ACHN (cell line): Measurements from ENCODE around the gene FAM13C.
"Not testable (repeated sequence)": the region's sequence is repeated elsewhere in the genome, so short reads cannot be mapped to it uniquely, and the experiment has no call there.

ENCODE experiments used
- DNase-seq: peaks from one replicate; pipeline ENCODE4 v3.0.0-alpha.2; 2015
- in situ Hi-C: cut with HindIII; loops from 2 replicates; pipeline ENCODE4 v1.10.0; 2017; ENCODE audit warnings: low sequenced_read_pairs, low pct_ligation_motif_present, low pct_unique_long_range_greater_than_20kb

FAM13C gene

DNA sequence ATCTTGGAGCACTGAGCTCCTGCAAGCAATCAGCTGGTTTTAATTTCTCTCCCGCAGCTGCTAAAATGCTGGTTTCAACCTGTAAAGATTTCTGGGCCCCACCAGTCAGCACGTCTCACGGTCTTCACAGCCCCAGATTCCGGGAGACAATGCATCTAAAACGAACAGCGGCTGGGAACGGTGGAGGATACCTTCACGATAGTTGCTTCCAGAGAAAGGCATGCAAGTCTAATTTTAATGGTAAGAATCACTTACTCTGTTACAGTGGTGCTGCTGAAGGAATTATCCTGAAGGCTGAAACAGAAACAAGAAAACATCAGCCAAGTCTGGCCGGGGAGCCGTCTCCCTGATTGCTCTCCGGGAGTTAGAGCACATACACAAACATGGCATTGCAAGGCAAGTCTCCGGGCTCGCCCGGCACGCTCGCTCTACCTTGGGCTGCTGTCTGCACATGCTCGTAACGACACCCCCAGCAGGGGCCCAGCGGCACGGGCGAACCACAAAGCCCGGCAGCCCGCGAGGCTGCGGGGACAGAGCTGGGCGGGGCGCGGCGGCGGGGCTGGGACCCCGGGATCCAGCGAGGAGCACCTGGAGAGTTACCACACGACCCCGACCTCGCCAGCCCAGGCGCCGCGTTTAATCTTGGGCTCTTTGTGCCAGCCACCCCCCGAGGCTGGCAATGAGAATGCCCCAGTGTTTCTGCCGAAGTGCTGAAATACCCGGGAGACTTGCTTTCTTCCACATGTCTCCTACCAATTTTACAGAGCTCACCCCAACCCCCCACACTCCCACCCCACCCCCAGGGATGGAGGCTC is at the start of gene FAM13C:
FAM13C (minus strand) TSS at position 406 of the 815 bp plus-strand sequence; CDS start at position 317, 89 bp downstream.
- in situ Hi-C loops, result no loop called here
- peak; percentile 28 for DNase-seq

DNA sequence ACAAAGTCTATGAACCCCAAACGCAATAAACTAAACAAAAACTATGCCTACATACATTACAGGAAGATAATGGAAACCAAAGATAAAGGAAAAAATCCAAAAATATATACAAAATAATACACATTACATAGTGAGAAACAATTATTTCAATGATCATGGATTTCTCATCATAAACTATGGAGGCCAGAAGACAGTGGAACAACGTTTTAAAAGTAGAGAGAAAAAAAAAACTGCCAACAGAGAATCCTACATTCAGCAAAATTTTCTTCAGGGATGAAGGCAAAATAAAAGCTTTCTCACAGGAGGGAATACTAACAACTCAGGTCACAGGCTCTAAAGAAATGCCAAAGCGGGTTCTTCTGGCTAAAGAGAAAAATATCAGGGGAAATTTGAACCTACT is 42.9 kb upstream of the FAM13C start:
- in situ Hi-C loops, result no loop called here

DNA sequence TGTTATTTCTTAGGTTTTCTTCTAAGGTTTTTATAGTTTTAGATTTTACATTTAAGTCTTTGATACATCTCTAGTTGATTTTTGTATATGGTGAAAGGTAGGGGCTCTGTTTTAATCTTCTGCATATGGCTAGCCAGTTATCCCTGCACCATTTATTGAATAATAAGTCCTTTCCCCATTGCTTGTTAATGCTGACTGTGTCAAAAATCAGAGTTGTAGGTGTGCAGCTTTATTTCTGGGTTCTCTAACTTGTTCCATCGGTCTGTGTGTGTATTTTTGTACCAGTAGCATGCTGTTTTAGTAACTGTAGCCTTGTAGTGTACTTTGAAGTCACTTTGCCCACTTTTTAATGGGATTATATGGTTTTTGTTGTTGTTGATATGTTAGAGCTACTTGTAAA is 37.9 kb upstream of the FAM13C start:
- DNase-seq, result no peak
- in situ Hi-C loops, result no loop called here

More for the DNA sequence above, 42.9 kb upstream of the FAM13C start:
- DNase-seq, result no peak

DNA sequence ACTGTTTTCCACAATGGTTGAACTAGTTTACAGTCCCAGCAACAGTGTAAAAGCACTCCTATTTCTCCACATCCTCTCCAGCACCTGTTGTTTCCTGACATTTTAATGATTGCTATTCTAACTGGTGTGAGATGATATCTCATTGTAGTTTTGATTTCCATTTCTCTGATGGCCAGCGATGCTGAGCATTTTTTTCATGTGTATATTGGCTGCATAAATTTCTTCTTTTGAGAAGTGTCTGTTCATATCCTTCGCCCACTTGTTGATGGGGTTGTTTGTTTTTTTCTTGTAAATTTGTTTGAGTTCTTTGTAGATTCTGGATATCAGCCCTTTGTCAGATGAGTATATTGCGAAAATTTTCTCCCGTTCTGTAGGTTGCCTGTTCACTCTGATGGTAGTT is 37.0 kb upstream of the FAM13C start:
- in situ Hi-C loops, DNase-seq: not testable (repeated sequence)

DNA sequence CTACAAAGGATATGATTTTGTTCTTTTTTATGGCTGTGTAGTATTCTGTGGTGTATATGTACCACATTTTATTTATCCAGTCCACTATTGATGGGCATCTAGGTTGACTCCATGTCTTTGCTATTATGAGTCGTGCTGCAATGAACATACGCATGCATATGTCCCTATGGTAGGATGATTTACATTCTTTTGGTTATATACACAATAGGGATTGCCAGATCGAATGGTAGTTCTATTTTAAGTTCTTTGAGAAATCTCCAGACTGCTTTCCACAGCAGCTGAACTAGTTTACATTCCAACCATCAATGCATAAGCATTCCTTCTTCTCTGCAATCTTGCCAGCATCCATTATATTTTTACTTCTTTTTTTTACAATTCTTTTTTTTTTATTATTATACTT is 35.6 kb upstream of the FAM13C start:
- no peak for DNase-seq
- in situ Hi-C loops, result no loop called here

DNA sequence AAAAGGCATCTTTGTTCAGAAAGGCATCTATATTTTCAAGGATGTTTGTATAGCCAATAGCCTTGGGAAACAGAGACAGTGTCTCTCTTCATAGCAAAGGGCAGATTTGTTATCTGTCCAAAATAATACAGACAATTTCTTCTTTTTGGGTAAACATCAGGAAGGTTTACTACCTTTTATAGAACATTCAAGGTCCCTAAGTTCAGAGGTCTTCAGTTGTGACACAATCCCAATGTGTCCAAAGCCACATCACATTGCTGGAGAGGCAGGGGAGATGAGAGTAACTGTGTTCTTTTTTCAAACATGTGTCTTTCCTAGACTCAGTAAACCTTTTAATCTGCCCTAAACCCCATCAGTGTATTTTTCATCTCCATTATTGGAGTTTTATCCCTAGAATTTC is 33.6 kb upstream of the FAM13C start:
- in situ Hi-C loops, result no loop called here
- DNase-seq, result no peak

DNA sequence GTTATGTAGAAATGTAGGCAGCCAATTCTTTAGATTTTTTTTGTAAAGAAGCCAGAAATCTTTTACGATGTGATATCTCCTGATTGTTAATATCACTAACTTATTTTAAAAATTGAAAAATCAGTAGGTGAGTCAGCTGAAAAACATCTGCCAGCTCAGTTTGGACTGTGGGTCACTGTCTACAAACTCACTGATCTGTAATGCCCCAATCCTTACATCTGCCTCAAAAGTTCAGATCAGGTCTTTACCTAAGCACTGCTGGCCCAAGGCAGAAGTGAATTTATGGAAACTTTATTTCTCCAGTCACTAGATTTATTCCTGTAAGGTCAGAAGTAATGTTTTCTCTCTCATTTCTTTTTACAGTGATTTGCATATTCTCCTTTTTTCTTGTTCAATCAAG is 31.0 kb upstream of the FAM13C start:
- DNase-seq, result no peak
- in situ Hi-C loops, result no loop called here

DNA sequence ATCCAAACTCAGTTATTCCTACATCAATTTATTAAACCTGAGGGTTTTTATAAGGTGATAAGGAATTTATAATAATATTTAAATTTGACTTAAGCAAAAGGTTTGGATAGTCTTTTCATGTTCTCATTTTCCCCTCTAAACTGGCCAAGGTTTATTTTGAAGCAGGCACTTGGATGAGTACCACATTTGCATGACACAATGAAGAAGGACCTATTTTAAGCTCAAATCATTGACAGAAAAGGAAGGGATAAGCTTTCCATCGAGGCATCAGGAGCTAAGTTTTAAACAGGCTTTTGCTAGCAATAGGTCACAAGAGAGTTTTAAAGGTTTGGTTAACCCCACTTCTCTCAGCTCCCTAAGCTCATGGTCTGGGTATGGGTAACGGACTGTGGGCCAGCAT is 28.7 kb upstream of the FAM13C start:
- no peak for DNase-seq
- in situ Hi-C loops, result no loop called here

DNA sequence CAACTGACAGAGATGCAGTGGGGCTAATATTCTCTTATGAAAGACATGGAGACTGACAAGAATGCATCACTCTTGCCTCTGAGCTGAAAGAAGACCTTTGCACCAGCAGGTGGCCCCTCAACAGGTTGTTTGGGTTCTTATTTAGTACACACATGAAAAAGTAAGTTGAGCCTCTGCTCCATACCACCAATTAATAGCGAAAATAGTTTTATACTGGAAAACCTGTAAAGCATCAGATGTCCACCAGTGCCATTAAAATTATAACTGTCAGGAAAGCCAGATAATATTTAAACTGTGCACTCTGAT is 26.3 kb upstream of the FAM13C start:
- DNase-seq, result peak; percentile 3
- in situ Hi-C loops, result no loop called here

DNA sequence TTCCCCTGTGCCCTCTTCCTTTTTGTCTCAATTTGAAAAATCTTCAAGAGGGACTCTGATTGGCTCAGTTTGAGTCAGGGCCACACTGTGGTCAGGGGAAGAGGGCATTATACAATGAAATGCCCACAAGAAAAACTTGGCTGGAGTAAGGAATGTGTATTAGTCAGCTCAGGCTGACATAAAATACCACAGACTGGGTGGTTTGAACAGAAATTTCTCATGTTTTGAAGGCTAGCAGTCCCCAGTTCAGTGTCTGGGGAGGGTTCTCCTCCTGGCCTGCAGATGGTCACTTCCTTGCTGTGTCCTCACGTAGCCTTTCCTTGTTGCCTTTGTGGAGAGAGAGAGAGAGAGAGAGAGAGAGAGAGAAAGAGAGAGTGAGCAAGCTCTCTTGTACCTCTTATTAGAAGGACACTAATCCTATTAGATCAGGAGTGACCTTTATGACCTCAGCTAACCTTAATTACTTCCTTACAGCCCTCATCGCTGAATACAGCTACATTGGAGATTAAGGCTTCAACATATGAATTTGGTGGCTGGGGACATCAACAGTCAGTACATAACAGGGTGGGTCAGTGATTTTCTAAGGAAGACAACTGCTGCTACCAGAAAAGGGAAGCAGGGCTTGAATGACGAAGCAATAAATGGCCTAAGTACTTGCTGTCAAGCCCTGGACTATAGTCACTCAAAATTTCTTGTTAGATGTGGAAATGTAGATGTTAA is 25.8 kb upstream of the FAM13C start:
- in situ Hi-C loops, result no loop called here
- DNase-seq, result peak; percentile 82

DNA sequence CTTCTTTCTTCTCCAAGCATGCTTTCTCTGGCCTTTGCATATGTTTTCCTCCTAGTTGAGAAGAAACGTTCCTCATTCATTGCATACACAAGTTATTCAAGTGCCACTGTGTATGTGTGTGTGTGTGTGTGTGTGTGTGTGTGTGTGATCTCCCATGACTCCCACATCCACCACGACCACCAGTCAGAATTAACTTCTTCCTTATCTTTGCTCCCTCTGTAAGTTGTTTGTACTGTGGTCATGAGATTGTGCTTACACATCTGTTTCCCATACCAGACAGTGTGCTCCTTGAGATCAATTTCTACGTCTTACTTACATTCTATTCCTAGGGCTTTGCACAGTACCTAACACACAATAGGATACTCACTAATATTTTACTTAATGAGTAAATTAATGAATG is 22.4 kb upstream of the FAM13C start:
- DNase-seq, result no peak
- in situ Hi-C loops, result no loop called here

DNA sequence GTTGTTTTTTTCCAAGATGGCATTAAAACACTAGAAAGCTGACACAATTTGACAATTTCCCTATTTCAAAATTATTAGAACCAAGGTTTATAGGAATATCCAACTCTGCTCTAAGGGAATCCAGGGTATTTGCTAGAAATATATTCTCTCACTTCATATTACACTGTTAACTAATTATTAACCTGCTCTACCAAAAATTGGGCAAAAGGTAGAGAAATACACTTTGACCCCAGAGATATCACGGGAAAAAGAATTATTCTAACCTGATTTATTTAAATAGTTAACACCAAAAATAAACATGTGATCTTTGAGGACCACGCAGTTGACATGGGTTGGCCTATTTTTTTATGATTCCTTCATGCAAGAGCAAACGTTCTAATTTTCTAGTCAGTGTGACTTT is 21.6 kb upstream of the FAM13C start:
- no peak for DNase-seq
- in situ Hi-C loops, result no loop called here

DNA sequence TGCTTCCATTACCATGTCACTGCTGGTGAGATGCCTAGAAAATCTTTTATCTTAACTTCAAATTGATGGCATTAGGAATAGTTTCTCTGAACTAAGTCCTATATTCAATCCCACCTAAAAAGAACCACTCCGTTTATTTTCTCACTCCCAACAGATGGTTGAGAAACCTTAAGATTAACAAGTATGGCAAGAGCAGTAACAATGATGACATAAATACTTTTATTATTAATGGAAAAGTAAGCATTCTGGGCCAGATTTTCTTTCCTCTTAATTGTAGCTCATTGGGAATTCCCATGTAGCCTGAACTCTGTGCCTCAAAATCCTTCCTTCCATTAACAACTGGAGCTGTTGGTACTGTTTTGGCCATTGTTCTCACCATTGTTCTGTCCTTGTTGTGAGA is 21.1 kb upstream of the FAM13C start:
- no peak for DNase-seq
- in situ Hi-C loops, result no loop called here

DNA sequence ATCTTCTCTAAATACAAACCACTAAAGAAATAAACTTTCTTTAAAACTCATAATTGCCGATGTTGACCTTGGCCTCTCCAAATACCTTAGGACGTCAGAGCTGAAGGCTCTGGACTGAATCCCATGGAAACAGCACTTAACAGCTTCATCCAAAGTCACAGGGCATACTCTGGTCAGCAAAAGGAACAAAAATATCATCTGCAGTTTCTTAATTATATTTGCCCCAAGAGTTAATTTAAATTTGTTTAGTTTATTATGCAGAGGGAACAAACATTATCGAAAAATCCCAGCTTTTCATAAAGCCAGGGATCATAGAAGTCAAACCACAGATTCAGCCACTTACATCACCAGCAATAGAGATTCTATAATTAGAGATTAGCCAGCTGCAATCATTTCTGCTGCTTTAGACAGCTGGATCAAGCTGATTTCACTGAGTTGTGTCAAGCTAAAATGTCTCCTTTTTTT is 20.5 kb upstream of the FAM13C start:
- DNase-seq, result no peak
- in situ Hi-C loops, result no loop called here

DNA sequence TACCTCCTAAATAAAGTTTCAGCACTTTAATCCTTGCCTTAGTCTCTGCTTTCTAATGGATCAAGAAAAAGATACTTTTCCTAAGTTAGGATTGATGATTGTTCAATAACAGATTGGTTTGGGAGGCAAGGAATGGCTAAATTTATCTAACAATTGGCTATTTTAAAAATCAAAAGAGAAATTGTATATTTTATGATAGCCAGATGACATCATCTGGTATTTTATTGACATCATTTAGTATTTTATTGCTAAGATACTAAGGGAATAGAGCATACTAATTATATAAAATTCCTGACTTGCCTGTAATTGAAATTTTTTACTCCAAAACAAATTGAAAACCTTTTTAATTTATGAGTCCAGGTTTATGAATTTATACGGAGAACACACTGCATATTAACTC is 19.3 kb upstream of the FAM13C start:
- in situ Hi-C loops, result no loop called here
- no peak for DNase-seq

DNA sequence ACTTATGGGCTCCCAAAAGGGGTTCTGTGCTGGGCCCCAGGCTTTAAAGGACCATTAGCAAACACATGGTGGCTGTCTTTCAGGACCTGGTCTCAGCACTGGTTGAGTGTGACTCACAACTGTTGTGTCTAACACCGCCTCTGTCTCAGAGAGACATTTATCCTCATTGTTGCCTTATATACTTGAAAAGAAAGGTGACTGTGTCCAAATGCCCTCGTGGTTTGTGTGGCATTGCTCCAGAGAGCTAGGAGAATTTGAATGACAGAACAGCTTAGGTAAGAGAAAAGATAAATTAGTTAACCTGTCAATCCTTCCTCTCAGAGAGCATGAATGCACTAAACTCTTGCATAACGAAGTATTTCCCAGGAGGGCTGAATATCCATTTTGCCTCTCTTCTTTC is 14.5 kb upstream of the FAM13C start:
- DNase-seq, result no peak
- in situ Hi-C loops, result no loop called here

DNA sequence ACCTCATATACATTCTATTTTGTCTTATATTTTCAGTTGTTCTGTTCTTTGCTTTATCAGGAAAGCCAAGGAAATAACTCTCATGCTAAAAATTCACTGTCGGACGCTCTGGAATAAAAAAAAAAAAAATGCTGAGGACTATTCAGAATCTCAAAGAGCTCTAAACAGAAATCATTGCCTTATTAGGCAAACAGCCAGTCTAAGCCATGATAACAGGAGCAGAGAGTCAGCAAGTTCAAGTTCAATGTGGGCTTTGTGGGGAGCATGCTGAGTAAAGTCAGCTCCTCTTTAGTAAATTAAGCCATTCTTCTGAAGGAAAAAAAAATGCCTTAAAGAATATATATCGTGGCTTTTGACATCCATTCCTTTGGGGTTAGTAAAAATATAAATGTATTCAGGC is 13.6 kb upstream of the FAM13C start:
- in situ Hi-C loops, result no loop called here
- no peak for DNase-seq

DNA sequence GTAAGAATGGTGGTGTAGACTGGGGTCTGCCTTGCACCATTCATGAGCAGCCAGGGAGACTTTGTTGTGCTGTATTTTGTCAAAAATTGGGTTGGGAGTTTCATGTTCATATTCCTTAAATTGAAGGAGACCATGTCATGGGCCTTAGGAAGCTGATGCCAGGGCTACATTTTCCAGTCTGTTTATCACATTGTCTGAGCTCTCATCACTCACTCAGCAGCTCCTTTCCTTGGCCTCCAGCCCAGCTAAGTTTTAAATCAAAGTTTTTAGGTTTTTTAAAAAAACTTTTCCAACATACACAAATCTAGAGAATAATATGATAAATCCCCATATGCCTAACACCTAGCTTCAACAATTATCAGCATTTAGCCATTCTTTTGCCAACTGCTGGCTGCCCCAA is 12.6 kb upstream of the FAM13C start:
- no peak for DNase-seq
- in situ Hi-C loops, result no loop called here

DNA sequence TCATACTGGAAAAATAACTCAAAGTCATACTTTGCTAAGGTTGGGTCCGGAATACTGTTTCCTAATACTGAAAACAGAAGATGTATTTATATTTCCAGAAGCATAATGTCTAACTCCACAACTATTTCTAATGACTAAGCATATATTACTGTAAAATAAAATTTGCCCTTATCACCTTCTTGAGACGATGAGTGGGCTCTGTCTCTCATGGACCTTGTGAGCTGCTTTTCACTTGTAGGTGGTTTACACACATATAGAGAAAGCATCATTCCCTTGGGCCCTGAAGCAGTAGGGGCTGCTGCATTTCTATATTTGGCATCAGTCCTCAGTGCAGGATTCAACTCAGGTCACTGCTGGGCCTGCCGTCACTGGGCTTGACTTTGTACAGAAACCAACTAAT is 10.7 kb upstream of the FAM13C start:
- DNase-seq, result no peak
- in situ Hi-C loops, result no loop called here

DNA sequence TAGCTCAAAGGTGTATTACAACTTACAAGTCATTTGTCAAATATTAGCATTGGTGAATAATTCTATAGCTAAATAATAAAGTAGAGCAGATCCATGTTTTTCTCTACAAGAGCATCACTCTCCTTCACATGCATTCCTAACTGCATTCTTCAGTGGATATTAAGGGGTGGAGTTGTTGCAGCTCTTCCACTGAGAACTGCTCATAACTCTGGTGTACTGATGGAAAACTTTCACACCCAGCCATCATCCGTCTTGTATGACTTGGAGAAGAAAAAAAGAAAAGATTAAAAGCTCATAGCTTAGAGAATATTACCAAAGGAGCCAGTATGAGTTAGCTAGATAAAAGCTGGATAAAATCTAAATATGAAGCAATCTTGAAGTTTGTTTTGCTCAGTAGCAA is 10.2 kb upstream of the FAM13C start:
- no peak for DNase-seq
- in situ Hi-C loops, result no loop called here
